DOHH2 (cell line): ENCODE results near the gene ROR2.
"Not testable (repeated sequence)": the region's sequence is repeated elsewhere in the genome, so short reads cannot be mapped to it uniquely, and the experiment has no call there.

Experiments
- H3F3A ChIP-seq: fragments of 200-600 bp; sonication (generic), shearing (Covaris generic); 2 replicates; pipeline ENCODE4 v1.6.0; 2016; ENCODE audit warnings: antibody characterized with exemption, mild to moderate bottlenecking; ENCODE audit not compliant: control insufficient read depth, insufficient read depth
- H3K27ac ChIP-seq: fragments of 200-600 bp; sonication (generic); 2 replicates; pipeline ENCODE4 v1.5.1; 2014; ENCODE audit warnings: low read depth, mild to moderate bottlenecking, low read length, moderate library complexity
- H3K27me3 ChIP-seq: fragments of 200-600 bp; sonication (generic); 2 replicates; pipeline ENCODE4 v1.6.1; 2014; ENCODE audit warnings: mild to moderate bottlenecking, low read length, mixed read lengths; ENCODE audit not compliant: control insufficient read depth
- H3K36me3 ChIP-seq: fragments of 200-600 bp; sonication (generic); 2 replicates; pipeline ENCODE4 v1.6.1; 2014; ENCODE audit warnings: mild to moderate bottlenecking, low read length, moderate library complexity, mixed read lengths; ENCODE audit not compliant: control insufficient read depth
- H3K4me1 ChIP-seq: fragments of 200-600 bp; sonication (generic); 2 replicates; pipeline ENCODE4 v1.6.1; 2014; ENCODE audit warnings: mild to moderate bottlenecking, low read length, mixed read lengths; ENCODE audit not compliant: control insufficient read depth
- H3K4me2 ChIP-seq: fragments of 200-600 bp; sonication (generic); 2 replicates; pipeline ENCODE4 v1.6.0; 2014; ENCODE audit warnings: mild to moderate bottlenecking, low read length, moderate library complexity
- H3K4me3 ChIP-seq: fragments of 200-600 bp; sonication (generic); 2 replicates; pipeline ENCODE4 v1.5.1; 2014; ENCODE audit warnings: mild to moderate bottlenecking, low read length, mixed read lengths
- H3K79me2 ChIP-seq: fragments of 200-600 bp; sonication (generic); 2 replicates; pipeline ENCODE4 v1.6.1; 2014; ENCODE audit warnings: mild to moderate bottlenecking, low read length, mixed read lengths; ENCODE audit not compliant: control insufficient read depth
- H3K9me2 ChIP-seq: fragments of 200-600 bp; sonication (generic); replicated peaks from 2 replicates; pipeline ENCODE4 v1.6.1; 2014; ENCODE audit warnings: mild to moderate bottlenecking, low read length, mixed read lengths; ENCODE audit not compliant: control insufficient read depth
- H3K9me3 ChIP-seq: fragments of 200-600 bp; sonication (generic); 2 replicates; pipeline ENCODE4 v1.6.1; 2014; ENCODE audit warnings: antibody characterized with exemption, low read length, mixed read lengths; ENCODE audit not compliant: control insufficient read depth, insufficient read depth
- H4K20me1 ChIP-seq: fragments of 200-600 bp; sonication (generic); 2 replicates; pipeline ENCODE4 v1.6.0; 2014; ENCODE audit warnings: low read depth, mild to moderate bottlenecking, antibody characterized with exemption, low read length, moderate library complexity; ENCODE audit not compliant: control insufficient read depth, insufficient read depth
- EZH2phosphoT487 ChIP-seq: fragments of 200-600 bp; sonication (generic); IDR thresholded peaks from 2 replicates; pipeline ENCODE4 v1.6.1; 2017; ENCODE audit warnings: borderline replicate concordance, mild to moderate bottlenecking, antibody characterized with exemption, low read length, moderate library complexity, mixed read lengths
- TF ChIP-seq, protein P1 (sequence below): fragments of 200-600 bp; sonication (generic); IDR thresholded peaks from one replicate; pipeline ENCODE4 v1.5.1; 2014; ENCODE audit warnings: antibody characterized with exemption, mild to moderate bottlenecking, low read depth, low read length; ENCODE audit not compliant: poor library complexity, severe bottlenecking

The ROR2 gene

GRCh38 chr9:91541734-91542133 is 408.3 kb downstream of the ROR2 start:
- H4K20me1 ChIP-seq: no peaks in the 10 kb centered on the region
- no peaks in the 10 kb centered on the region for H3K79me2 ChIP-seq
- no peak overlapping the region for H3K4me2 ChIP-seq
- TF ChIP-seq, protein P1, sequence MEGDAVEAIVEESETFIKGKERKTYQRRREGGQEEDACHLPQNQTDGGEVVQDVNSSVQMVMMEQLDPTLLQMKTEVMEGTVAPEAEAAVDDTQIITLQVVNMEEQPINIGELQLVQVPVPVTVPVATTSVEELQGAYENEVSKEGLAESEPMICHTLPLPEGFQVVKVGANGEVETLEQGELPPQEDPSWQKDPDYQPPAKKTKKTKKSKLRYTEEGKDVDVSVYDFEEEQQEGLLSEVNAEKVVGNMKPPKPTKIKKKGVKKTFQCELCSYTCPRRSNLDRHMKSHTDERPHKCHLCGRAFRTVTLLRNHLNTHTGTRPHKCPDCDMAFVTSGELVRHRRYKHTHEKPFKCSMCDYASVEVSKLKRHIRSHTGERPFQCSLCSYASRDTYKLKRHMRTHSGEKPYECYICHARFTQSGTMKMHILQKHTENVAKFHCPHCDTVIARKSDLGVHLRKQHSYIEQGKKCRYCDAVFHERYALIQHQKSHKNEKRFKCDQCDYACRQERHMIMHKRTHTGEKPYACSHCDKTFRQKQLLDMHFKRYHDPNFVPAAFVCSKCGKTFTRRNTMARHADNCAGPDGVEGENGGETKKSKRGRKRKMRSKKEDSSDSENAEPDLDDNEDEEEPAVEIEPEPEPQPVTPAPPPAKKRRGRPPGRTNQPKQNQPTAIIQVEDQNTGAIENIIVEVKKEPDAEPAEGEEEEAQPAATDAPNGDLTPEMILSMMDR: no peak
- no peak for TF ChIP-seq EZH2phosphoT487
- no peaks in the 10 kb centered on the region for H3K4me1 ChIP-seq
- H3K27me3 ChIP-seq: no peaks in the 10 kb centered on the region
- H3K4me3 ChIP-seq: no peak overlapping the region
- H3K36me3 ChIP-seq: no peaks in the 10 kb centered on the region
- H3K27ac ChIP-seq: no peak overlapping the region
- H3K9me3 ChIP-seq: no peaks in the 10 kb centered on the region
- H3K9me2 ChIP-seq: no peaks in the 10 kb centered on the region
- H3F3A ChIP-seq: no peaks in the 10 kb centered on the region

GRCh38 chr9:91540506-91540905 is 409.5 kb downstream of the ROR2 start:
- H3K27ac ChIP-seq, H3K9me3 ChIP-seq, H3K4me2 ChIP-seq, H3K4me1 ChIP-seq, H3K79me2 ChIP-seq, H3K27me3 ChIP-seq, H3K36me3 ChIP-seq, H3K4me3 ChIP-seq, H3K9me2 ChIP-seq, H3F3A ChIP-seq, H4K20me1 ChIP-seq: not testable (repeated sequence)

DNA sequence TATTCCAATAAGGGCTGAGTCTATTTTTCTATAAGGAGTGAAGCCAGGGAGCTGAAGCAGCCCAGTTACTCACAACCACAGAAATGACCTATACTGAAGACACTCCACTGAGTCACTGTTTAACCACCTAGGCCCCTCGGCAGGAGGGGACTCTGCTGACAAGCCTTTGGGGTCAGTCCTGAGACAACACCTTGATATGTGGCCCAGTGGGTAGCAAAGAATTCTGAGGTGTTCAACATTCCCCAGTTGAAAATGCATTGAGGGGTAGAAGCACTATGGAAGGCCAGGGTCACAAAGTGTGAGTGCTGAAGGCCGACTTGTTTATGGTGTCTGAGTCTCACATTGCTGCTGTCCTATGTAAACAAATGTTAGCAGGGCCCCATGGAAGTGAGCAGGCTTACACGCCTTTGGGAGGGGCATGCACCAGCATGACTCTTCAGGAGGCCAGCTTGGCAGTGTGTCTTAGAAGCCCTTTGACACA is 413.8 kb downstream of the ROR2 start:
- Histone ChIP-seq H3K79me2 (no peaks in the 10 kb centered on the region), H3K4me1 (no peaks in the 10 kb centered on the region), H3K9me3 (no peaks in the 10 kb centered on the region), H3K4me3 (no peak overlapping the region), H3K9me2 (no peaks in the 10 kb centered on the region), H3K4me2 (no peak overlapping the region), H3K27me3 (peaks cover 2% of the 10 kb centered on the region; the same call in 1 of the 2 replicates), H3K27ac (no peak overlapping the region), H3F3A (no peaks in the 10 kb centered on the region), H4K20me1 (no peaks in the 10 kb centered on the region), H3K36me3 (no peaks in the 10 kb centered on the region)
- TF ChIP-seq, protein P1: no peak

GRCh38 chr9:91534374-91534773 is 415.7 kb downstream of the ROR2 start:
- no peaks in the 10 kb centered on the region for H4K20me1 ChIP-seq
- H3K36me3 ChIP-seq: no peaks in the 10 kb centered on the region
- H3K4me1 ChIP-seq: no peaks in the 10 kb centered on the region
- no peak overlapping the region for H3K4me3 ChIP-seq
- no peaks in the 10 kb centered on the region for H3K9me2 ChIP-seq
- no peaks in the 10 kb centered on the region for H3K79me2 ChIP-seq
- no peak overlapping the region for H3K27ac ChIP-seq
- TF ChIP-seq EZH2phosphoT487: no peak
- TF ChIP-seq, protein P1: no peak
- no peak overlapping the region for H3K4me2 ChIP-seq
- H3K27me3 ChIP-seq: peaks cover 2% of the 10 kb centered on the region; the same call in 1 of the 2 replicates
- no peaks in the 10 kb centered on the region for H3K9me3 ChIP-seq
- no peaks in the 10 kb centered on the region for H3F3A ChIP-seq
